DOHH2 (cell line): ENCODE results near the gene PIK3R2.

Source experiments
- H3F3A ChIP-seq: fragments of 200-600 bp; sonication (generic), shearing (Covaris generic); 2 replicates; pipeline ENCODE4 v1.6.0; 2016; ENCODE audit warnings: antibody characterized with exemption, mild to moderate bottlenecking; ENCODE audit not compliant: control insufficient read depth, insufficient read depth
- H3K27ac ChIP-seq: fragments of 200-600 bp; sonication (generic); 2 replicates; pipeline ENCODE4 v1.5.1; 2014; ENCODE audit warnings: low read depth, mild to moderate bottlenecking, low read length, moderate library complexity
- H3K27me3 ChIP-seq: fragments of 200-600 bp; sonication (generic); 2 replicates; pipeline ENCODE4 v1.6.1; 2014; ENCODE audit warnings: mild to moderate bottlenecking, low read length, mixed read lengths; ENCODE audit not compliant: control insufficient read depth
- H3K36me3 ChIP-seq: fragments of 200-600 bp; sonication (generic); 2 replicates; pipeline ENCODE4 v1.6.1; 2014; ENCODE audit warnings: mild to moderate bottlenecking, low read length, moderate library complexity, mixed read lengths; ENCODE audit not compliant: control insufficient read depth
- H3K4me1 ChIP-seq: fragments of 200-600 bp; sonication (generic); 2 replicates; pipeline ENCODE4 v1.6.1; 2014; ENCODE audit warnings: mild to moderate bottlenecking, low read length, mixed read lengths; ENCODE audit not compliant: control insufficient read depth
- H3K4me2 ChIP-seq: fragments of 200-600 bp; sonication (generic); 2 replicates; pipeline ENCODE4 v1.6.0; 2014; ENCODE audit warnings: mild to moderate bottlenecking, low read length, moderate library complexity
- H3K4me3 ChIP-seq: fragments of 200-600 bp; sonication (generic); 2 replicates; pipeline ENCODE4 v1.5.1; 2014; ENCODE audit warnings: mild to moderate bottlenecking, low read length, mixed read lengths
- H3K79me2 ChIP-seq: fragments of 200-600 bp; sonication (generic); 2 replicates; pipeline ENCODE4 v1.6.1; 2014; ENCODE audit warnings: mild to moderate bottlenecking, low read length, mixed read lengths; ENCODE audit not compliant: control insufficient read depth
- H3K9me2 ChIP-seq: fragments of 200-600 bp; sonication (generic); replicated peaks from 2 replicates; pipeline ENCODE4 v1.6.1; 2014; ENCODE audit warnings: mild to moderate bottlenecking, low read length, mixed read lengths; ENCODE audit not compliant: control insufficient read depth
- H3K9me3 ChIP-seq: fragments of 200-600 bp; sonication (generic); 2 replicates; pipeline ENCODE4 v1.6.1; 2014; ENCODE audit warnings: antibody characterized with exemption, low read length, mixed read lengths; ENCODE audit not compliant: control insufficient read depth, insufficient read depth
- H4K20me1 ChIP-seq: fragments of 200-600 bp; sonication (generic); 2 replicates; pipeline ENCODE4 v1.6.0; 2014; ENCODE audit warnings: low read depth, mild to moderate bottlenecking, antibody characterized with exemption, low read length, moderate library complexity; ENCODE audit not compliant: control insufficient read depth, insufficient read depth
- EZH2phosphoT487 ChIP-seq: fragments of 200-600 bp; sonication (generic); IDR thresholded peaks from 2 replicates; pipeline ENCODE4 v1.6.1; 2017; ENCODE audit warnings: borderline replicate concordance, mild to moderate bottlenecking, antibody characterized with exemption, low read length, moderate library complexity, mixed read lengths
- TF ChIP-seq, protein P1 (sequence below): fragments of 200-600 bp; sonication (generic); IDR thresholded peaks from one replicate; pipeline ENCODE4 v1.5.1; 2014; ENCODE audit warnings: antibody characterized with exemption, mild to moderate bottlenecking, low read depth, low read length; ENCODE audit not compliant: poor library complexity, severe bottlenecking

PIK3R2 gene

GRCh38 chr19:18196511-18196845, 43.5 kb downstream of the PIK3R2 start:
- no peak overlapping the region for H3K4me2 ChIP-seq
- H3K4me3 ChIP-seq: no peak overlapping the region
- peaks cover 17% of the 10 kb centered on the region for H3K79me2 ChIP-seq
- H3K36me3 ChIP-seq: peaks cover 45% of the 10 kb centered on the region
- no peaks in the 10 kb centered on the region for H3K9me3 ChIP-seq
- peaks cover 23% of the 10 kb centered on the region for H3F3A ChIP-seq
- no peaks in the 10 kb centered on the region; the same call in 1 of the 2 replicates for H4K20me1 ChIP-seq
- no peaks in the 10 kb centered on the region for H3K9me2 ChIP-seq
- H3K27me3 ChIP-seq: no peaks in the 10 kb centered on the region
- H3K4me1 ChIP-seq: peaks cover 26% of the 10 kb centered on the region
- H3K27ac ChIP-seq: no peak overlapping the region
- TF ChIP-seq EZH2phosphoT487: no peak
- TF ChIP-seq, protein P1, sequence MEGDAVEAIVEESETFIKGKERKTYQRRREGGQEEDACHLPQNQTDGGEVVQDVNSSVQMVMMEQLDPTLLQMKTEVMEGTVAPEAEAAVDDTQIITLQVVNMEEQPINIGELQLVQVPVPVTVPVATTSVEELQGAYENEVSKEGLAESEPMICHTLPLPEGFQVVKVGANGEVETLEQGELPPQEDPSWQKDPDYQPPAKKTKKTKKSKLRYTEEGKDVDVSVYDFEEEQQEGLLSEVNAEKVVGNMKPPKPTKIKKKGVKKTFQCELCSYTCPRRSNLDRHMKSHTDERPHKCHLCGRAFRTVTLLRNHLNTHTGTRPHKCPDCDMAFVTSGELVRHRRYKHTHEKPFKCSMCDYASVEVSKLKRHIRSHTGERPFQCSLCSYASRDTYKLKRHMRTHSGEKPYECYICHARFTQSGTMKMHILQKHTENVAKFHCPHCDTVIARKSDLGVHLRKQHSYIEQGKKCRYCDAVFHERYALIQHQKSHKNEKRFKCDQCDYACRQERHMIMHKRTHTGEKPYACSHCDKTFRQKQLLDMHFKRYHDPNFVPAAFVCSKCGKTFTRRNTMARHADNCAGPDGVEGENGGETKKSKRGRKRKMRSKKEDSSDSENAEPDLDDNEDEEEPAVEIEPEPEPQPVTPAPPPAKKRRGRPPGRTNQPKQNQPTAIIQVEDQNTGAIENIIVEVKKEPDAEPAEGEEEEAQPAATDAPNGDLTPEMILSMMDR: no peak

DNA sequence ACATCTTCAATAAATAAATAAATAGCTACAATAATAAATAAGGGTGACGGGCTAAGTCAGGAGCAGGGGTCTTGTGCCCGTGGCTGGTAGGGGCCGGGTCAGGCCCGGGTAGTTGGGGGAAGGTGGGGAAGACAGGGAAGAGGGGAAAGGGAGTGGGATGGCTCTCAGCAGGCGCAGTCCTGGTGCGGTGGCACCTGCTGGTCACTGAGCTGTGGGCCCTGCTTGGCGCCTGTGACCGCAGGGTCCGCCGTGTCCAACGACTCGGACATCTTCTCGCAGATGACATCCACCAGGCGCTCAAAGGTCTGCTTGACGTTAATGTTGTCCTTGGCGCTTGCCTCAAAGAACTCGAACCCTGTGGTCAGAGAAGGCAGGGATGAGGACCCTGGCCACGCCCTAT, 44.3 kb downstream of the PIK3R2 start:
- H3K36me3 ChIP-seq: peaks cover 53% of the 10 kb centered on the region

DNA sequence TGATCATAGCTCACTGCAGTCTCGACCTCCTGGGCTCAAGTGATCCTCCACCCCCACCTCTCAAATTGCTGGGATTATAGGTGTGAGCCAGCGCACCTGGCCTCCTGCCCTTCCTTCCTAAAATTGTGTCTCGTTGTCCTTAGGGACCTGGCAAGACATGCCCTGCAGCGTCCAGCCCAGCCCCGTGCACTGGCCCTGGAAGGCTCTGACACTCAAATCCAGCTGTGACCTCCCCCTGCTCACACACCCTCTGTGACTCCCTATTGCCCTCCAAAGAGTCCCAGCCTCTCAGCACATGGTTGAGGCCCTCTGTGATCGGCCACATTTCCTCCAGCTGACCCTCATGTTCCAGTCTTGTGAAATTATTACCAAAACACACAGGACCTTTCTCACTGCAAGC, 45.0 kb downstream of the PIK3R2 start:
- Histone ChIP-seq H3K36me3 (peaks cover 57% of the 10 kb centered on the region), H3K4me3 (no peak overlapping the region), H3K27me3 (no peaks in the 10 kb centered on the region), H3K9me2 (no peaks in the 10 kb centered on the region), H3K27ac (no peak overlapping the region), H3K4me2 (no peak overlapping the region), H3K9me3 (no peaks in the 10 kb centered on the region), H3K4me1 (peaks cover 27% of the 10 kb centered on the region), H4K20me1 (no peaks in the 10 kb centered on the region; the same call in 1 of the 2 replicates), H3K79me2 (peaks cover 32% of the 10 kb centered on the region), H3F3A (peaks cover 17% of the 10 kb centered on the region)
- no peak for TF ChIP-seq EZH2phosphoT487
- TF ChIP-seq, protein P1: no peak

More for the DNA sequence above, 44.3 kb downstream of the PIK3R2 start:
- no peak for TF ChIP-seq EZH2phosphoT487
- TF ChIP-seq, protein P1: no peak
- no peaks in the 10 kb centered on the region for H3K9me2 ChIP-seq
- no peaks in the 10 kb centered on the region; the same call in 1 of the 2 replicates for H4K20me1 ChIP-seq
- peaks cover 19% of the 10 kb centered on the region for H3F3A ChIP-seq
- H3K79me2 ChIP-seq: peaks cover 26% of the 10 kb centered on the region
- H3K4me3 ChIP-seq: no peak overlapping the region
- no peaks in the 10 kb centered on the region for H3K27me3 ChIP-seq
- no peaks in the 10 kb centered on the region for H3K9me3 ChIP-seq
- peaks cover 23% of the 10 kb centered on the region for H3K4me1 ChIP-seq
- no peak overlapping the region for H3K4me2 ChIP-seq
- no peak overlapping the region for H3K27ac ChIP-seq
